ENCODE measurements around the gene NDUFA9.
A peak's percentile ranks its signal among the peaks of the same experiment; 100 is the strongest.

NDUFA9 gene

GRCh38 chr12:4604684-4605193, 44.2 kb upstream of the NDUFA9 start:
- DNase-seq (ENCODE audit: low read depth in 1 of 2, low spot score in 1 of 2) = peak; percentile 62 to 88
- H3K27ac ChIP-seq (replicated peaks) = peak overlapping the region; percentile 65
- H3K27me3 ChIP-seq (ENCODE audit: insufficient read depth, poor library complexity, severe bottlenecking) = no peaks in the 10 kb centered on the region
- TF ChIP-seq SPI1 (IDR thresholded peaks at IDR 0.05; ENCODE audit: borderline replicate concordance, low read depth) = peak; percentile 86
- no peak for TF ChIP-seq GABPA (IDR thresholded peaks at IDR 0.05; ENCODE audit: low read depth)
- TF ChIP-seq, protein P1, sequence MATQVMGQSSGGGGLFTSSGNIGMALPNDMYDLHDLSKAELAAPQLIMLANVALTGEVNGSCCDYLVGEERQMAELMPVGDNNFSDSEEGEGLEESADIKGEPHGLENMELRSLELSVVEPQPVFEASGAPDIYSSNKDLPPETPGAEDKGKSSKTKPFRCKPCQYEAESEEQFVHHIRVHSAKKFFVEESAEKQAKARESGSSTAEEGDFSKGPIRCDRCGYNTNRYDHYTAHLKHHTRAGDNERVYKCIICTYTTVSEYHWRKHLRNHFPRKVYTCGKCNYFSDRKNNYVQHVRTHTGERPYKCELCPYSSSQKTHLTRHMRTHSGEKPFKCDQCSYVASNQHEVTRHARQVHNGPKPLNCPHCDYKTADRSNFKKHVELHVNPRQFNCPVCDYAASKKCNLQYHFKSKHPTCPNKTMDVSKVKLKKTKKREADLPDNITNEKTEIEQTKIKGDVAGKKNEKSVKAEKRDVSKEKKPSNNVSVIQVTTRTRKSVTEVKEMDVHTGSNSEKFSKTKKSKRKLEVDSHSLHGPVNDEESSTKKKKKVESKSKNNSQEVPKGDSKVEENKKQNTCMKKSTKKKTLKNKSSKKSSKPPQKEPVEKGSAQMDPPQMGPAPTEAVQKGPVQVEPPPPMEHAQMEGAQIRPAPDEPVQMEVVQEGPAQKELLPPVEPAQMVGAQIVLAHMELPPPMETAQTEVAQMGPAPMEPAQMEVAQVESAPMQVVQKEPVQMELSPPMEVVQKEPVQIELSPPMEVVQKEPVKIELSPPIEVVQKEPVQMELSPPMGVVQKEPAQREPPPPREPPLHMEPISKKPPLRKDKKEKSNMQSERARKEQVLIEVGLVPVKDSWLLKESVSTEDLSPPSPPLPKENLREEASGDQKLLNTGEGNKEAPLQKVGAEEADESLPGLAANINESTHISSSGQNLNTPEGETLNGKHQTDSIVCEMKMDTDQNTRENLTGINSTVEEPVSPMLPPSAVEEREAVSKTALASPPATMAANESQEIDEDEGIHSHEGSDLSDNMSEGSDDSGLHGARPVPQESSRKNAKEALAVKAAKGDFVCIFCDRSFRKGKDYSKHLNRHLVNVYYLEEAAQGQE (IDR thresholded peaks at IDR 0.05; ENCODE audit: insufficient replicate concordance, low read depth) = peak; percentile 26
- peak; percentile 98 for TF ChIP-seq CTCF (IDR thresholded peaks at IDR 0.05; ENCODE audit: insufficient read depth, low read length)
- peak; percentile 42 for TF ChIP-seq POLR2AphosphoS5 (IDR thresholded peaks at IDR 0.05; ENCODE audit: low read depth)
- H3K4me3 ChIP-seq (replicated peaks; ENCODE audit: insufficient read depth, low read length) = peak overlapping the region; percentile 91

DNA sequence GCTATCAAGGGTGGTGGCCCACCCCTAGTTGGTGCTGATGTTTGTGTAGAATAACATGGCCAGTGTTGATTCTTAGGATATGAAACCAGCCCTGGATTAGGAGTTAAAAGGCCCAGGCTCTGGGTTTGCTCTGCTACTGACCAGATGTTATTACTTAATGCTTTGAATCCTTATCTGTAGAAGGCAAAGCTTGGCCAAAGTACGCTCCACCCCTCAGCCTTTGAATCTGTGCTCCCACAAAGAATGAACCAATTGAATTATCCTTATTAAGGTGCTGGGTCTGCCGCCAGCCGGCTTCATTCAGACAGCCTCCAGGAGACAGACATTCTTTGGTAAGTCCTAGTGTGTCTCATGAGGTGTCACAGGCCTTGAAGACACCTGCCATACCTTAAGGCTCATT, 41.9 kb upstream of the NDUFA9 start:
- H3K4me3 ChIP-seq (replicated peaks; ENCODE audit: insufficient read depth, low read length) = no peak overlapping the region
- no peak for TF ChIP-seq SPI1 (IDR thresholded peaks at IDR 0.05; ENCODE audit: borderline replicate concordance, low read depth)
- no peak for TF ChIP-seq CTCF (IDR thresholded peaks at IDR 0.05; ENCODE audit: insufficient read depth, low read length)
- TF ChIP-seq, protein P1 (IDR thresholded peaks at IDR 0.05; ENCODE audit: insufficient replicate concordance, low read depth) = no peak
- no peak for TF ChIP-seq POLR2AphosphoS5 (IDR thresholded peaks at IDR 0.05; ENCODE audit: low read depth)
- TF ChIP-seq GABPA (IDR thresholded peaks at IDR 0.05; ENCODE audit: low read depth) = no peak
- no peaks in the 10 kb centered on the region for H3K27me3 ChIP-seq (ENCODE audit: insufficient read depth, poor library complexity, severe bottlenecking)
- no peak for DNase-seq (ENCODE audit: low read depth in 1 of 2, low spot score in 1 of 2)
- H3K27ac ChIP-seq (replicated peaks) = no peak overlapping the region

DNA sequence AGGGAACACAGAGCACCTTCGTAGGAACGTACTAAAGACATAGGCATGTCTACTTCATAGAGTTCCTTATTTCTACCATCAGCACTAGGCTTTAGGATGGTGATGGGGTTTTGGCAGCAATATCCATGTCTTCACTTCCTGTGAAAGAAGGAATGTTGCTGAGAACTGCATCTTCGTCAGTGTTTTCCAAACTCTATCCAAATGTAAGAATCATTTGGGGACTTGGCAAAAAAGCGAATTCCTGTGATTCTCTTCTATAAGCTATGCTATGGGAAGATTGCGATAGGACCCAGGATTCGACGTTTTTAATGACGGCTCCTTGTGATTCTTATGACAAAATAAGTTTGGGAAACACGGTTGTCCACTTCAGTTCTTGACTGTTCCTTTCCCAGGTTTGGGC, 39.8 kb upstream of the NDUFA9 start:
- Histone ChIP-seq H3K4me3 (replicated peaks; ENCODE audit: insufficient read depth, low read length) (no peak overlapping the region), H3K27ac (replicated peaks) (no peak overlapping the region), H3K27me3 (ENCODE audit: insufficient read depth, poor library complexity, severe bottlenecking) (no peaks in the 10 kb centered on the region)
- TF ChIP-seq POLR2AphosphoS5 (IDR thresholded peaks at IDR 0.05; ENCODE audit: low read depth) (no peak), CTCF (IDR thresholded peaks at IDR 0.05; ENCODE audit: insufficient read depth, low read length) (no peak), SPI1 (IDR thresholded peaks at IDR 0.05; ENCODE audit: borderline replicate concordance, low read depth) (no peak), GABPA (IDR thresholded peaks at IDR 0.05; ENCODE audit: low read depth) (no peak)
- TF ChIP-seq, protein P1 (IDR thresholded peaks at IDR 0.05; ENCODE audit: insufficient replicate concordance, low read depth) = no peak
- no peak for DNase-seq (ENCODE audit: low read depth in 1 of 2, low spot score in 1 of 2)
